Chondrocyte (in vitro differentiated cells): ENCODE results near the gene GALK2. TPM values are rescaled to one million over a fixed set of nuclear protein-coding genes. Genes with fewer than 3 reads are reported as not detected.
A peak's percentile ranks its signal among the peaks of the same experiment; 100 is the strongest.

Source experiments
- DNase-seq: peaks from one replicate; pipeline ENCODE4 v3.0.0; 2021; ENCODE audit warnings: mixed read lengths, low spot score
- H3K27ac Mint-ChIP-seq: one replicate; pipeline ENCODE4 v1.8.0; 2021; ENCODE audit warnings: mild to moderate bottlenecking, moderate library complexity, mixed read lengths; ENCODE audit not compliant: unreplicated experiment
- H3K27me3 Mint-ChIP-seq: 2 replicates; pipeline ENCODE4 v1.8.0; 2021; ENCODE audit warnings: low read depth, mixed read lengths
- H3K36me3 Mint-ChIP-seq: 2 replicates; pipeline ENCODE4 v1.8.0; 2021; ENCODE audit warnings: low read depth, mixed read lengths
- H3K4me1 Mint-ChIP-seq: 2 replicates; pipeline ENCODE4 v1.8.0; 2021; ENCODE audit warnings: low read depth, mild to moderate bottlenecking, mixed read lengths
- H3K4me3 Mint-ChIP-seq: one replicate; pipeline ENCODE4 v1.8.0; 2021; ENCODE audit warnings: mild to moderate bottlenecking, moderate library complexity, mixed read lengths; ENCODE audit not compliant: unreplicated experiment
- H3K9me3 Mint-ChIP-seq: 2 replicates; pipeline ENCODE4 v1.8.0; 2021; ENCODE audit warnings: low read depth, mixed read lengths
- total RNA-seq: library from RNA; stranded (reverse); gene quantifications from 3 replicates; pipeline ENCODE4 v1.2.1, GENCODE V29; 2021
- TF ChIP-seq, protein P1 (sequence below): fragments of 200-600 bp; sonication (generic); IDR thresholded peaks from 2 replicates; pipeline ENCODE4 v1.5.0; 2021; ENCODE audit warnings: antibody characterized with exemption, mild to moderate bottlenecking, moderate library complexity

Gene GALK2
- total RNA-seq, 1 donor from 2014 or later, result 14.8 TPM

GRCh38 chr15:49235446-49236124, 65.5 kb downstream of the GALK2 start:
- TF ChIP-seq, protein P1, sequence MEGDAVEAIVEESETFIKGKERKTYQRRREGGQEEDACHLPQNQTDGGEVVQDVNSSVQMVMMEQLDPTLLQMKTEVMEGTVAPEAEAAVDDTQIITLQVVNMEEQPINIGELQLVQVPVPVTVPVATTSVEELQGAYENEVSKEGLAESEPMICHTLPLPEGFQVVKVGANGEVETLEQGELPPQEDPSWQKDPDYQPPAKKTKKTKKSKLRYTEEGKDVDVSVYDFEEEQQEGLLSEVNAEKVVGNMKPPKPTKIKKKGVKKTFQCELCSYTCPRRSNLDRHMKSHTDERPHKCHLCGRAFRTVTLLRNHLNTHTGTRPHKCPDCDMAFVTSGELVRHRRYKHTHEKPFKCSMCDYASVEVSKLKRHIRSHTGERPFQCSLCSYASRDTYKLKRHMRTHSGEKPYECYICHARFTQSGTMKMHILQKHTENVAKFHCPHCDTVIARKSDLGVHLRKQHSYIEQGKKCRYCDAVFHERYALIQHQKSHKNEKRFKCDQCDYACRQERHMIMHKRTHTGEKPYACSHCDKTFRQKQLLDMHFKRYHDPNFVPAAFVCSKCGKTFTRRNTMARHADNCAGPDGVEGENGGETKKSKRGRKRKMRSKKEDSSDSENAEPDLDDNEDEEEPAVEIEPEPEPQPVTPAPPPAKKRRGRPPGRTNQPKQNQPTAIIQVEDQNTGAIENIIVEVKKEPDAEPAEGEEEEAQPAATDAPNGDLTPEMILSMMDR, result peak; percentile 98
- Mint-ChIP-seq H3K27ac (peak overlapping the region; percentile 62), H3K4me3 (no peak overlapping the region), H3K9me3 (no peaks in the 10 kb centered on the region), H3K36me3 (peaks cover 7% of the 10 kb centered on the region), H3K4me1 (peaks cover 14% of the 10 kb centered on the region), H3K27me3 (no peaks in the 10 kb centered on the region)
- no peak for DNase-seq

DNA sequence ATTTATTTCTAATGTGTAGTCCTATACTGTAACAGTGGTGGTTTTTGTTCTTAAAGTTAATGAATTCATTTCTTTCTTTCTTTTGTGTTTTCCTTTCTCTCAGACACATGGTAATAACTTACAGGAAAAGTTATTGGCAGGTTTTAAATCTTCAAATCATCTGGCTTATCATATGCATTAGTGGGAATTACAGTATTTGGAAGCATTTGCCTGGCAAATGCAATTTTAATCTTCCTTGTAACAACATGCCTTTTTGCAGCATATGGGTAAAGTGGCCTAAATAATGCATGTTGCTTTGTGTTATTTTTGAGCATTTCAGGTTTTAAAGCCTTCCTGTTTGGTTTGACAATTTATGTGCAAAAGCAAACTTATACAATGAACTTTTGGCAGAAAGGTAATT, 66.8 kb downstream of the GALK2 start:
- DNase-seq, result no peak
- Mint-ChIP-seq H3K4me3 (no peak overlapping the region), H3K4me1 (peaks cover 14% of the 10 kb centered on the region), H3K36me3 (peaks cover 5% of the 10 kb centered on the region), H3K27ac (no peak overlapping the region), H3K27me3 (no peaks in the 10 kb centered on the region), H3K9me3 (no peaks in the 10 kb centered on the region)
- TF ChIP-seq, protein P1, result no peak

GRCh38 chr15:49238342-49238741, 68.3 kb downstream of the GALK2 start:
- Mint-ChIP-seq H3K4me3 (no peak overlapping the region), H3K9me3 (peaks cover under 1% of the 10 kb centered on the region), H3K27me3 (no peaks in the 10 kb centered on the region), H3K36me3 (peaks cover 4% of the 10 kb centered on the region), H3K4me1 (peaks cover 14% of the 10 kb centered on the region), H3K27ac (peak overlapping the region; percentile 85)
- DNase-seq, result no peak
- TF ChIP-seq, protein P1, result no peak

- H3K27ac Mint-ChIP-seq, result peak overlapping the region; percentile 30
- TF ChIP-seq, protein P1, result no peak
- peaks cover 5% of the 10 kb centered on the region for H3K9me3 Mint-ChIP-seq
- H3K36me3 Mint-ChIP-seq, result peaks cover 8% of the 10 kb centered on the region
- H3K27me3 Mint-ChIP-seq, result no peaks in the 10 kb centered on the region
- H3K4me3 Mint-ChIP-seq, result no peak overlapping the region
- H3K4me1 Mint-ChIP-seq, result peaks cover 15% of the 10 kb centered on the region
- no peak for DNase-seq
Measured at GRCh38 chr15:49239105-49239504, 69.1 kb downstream of the GALK2 start.

DNA sequence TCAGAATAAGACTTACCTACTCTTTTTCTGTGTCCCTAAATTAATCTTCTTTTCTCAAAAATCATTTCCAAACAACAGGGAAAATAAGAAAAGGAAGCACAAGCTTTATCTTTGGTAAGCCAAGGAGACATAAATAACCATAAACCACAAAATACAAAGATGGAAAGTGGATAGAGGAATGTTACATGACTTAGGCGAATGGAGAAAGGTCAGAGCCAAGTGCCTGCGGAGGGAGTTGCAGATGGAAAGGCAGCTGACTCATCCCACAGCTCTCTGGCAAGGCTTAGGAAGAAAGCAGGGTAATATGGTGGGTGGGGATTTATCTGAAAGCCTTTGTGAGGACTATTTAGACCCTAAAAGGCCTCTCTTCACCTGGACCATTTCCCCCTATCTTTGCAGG, 72.8 kb downstream of the GALK2 start:
- H3K9me3 Mint-ChIP-seq, result peaks cover 11% of the 10 kb centered on the region
- no peak overlapping the region for H3K27ac Mint-ChIP-seq
- H3K27me3 Mint-ChIP-seq, result no peaks in the 10 kb centered on the region
- peaks cover 16% of the 10 kb centered on the region for H3K36me3 Mint-ChIP-seq
- H3K4me3 Mint-ChIP-seq, result no peak overlapping the region
- TF ChIP-seq, protein P1, result no peak
- H3K4me1 Mint-ChIP-seq, result peaks cover 29% of the 10 kb centered on the region
- DNase-seq, result no peak
